AG09319 (cell line): Measurements from ENCODE around the gene G3BP2.
A peak's percentile ranks its signal among the peaks of the same experiment; 100 is the strongest.

Experiments used
- DNase-seq: peaks from one replicate; pipeline ENCODE4 v3.0.0-alpha.2; 2010; ENCODE audit warnings: low read depth; ENCODE audit errors: extremely low read depth
- CTCF ChIP-seq: IDR thresholded peaks from 2 replicates; pipeline ENCODE4 v1.5.1; 2011; ENCODE audit warnings: low read depth, mild to moderate bottlenecking, inconsistent platforms, low read length, moderate library complexity

The G3BP2 gene

GRCh38 chr4:75655562-75655961, 17.6 kb downstream of the G3BP2 start:
- no peak for DNase-seq
- TF ChIP-seq CTCF = no peak

- DNase-seq = no peak
- no peak for TF ChIP-seq CTCF
Observed at GRCh38 chr4:75654905-75655304, 18.3 kb downstream of the G3BP2 start.

- peak; percentile 54 for TF ChIP-seq CTCF
- no peak for DNase-seq
Observed at GRCh38 chr4:75653845-75654503, 19.2 kb downstream of the G3BP2 start.

- TF ChIP-seq CTCF = no peak
- no peak for DNase-seq
Observed at GRCh38 chr4:75644095-75644494, 29.1 kb downstream of the G3BP2 start.

GRCh38 chr4:75643651-75644050, 29.6 kb downstream of the G3BP2 start:
- no peak for DNase-seq
- TF ChIP-seq CTCF = no peak

GRCh38 chr4:75639124-75639695, 34.0 kb downstream of the G3BP2 start:
- TF ChIP-seq CTCF = no peak
- no peak for DNase-seq

GRCh38 chr4:75637827-75638226, 35.4 kb downstream of the G3BP2 start:
- no peak for TF ChIP-seq CTCF
- DNase-seq = no peak
